Amniotic epithelial cell (primary cell): ENCODE measurements around the gene HIPK4.
"Not testable (repeated sequence)": the region's sequence is repeated elsewhere in the genome, so short reads cannot be mapped to it uniquely, and the experiment has no call there.

ENCODE experiments used
- DNase-seq: peaks from one replicate; pipeline ENCODE4 v3.0.0-alpha.2; 2010; ENCODE audit warnings: low read depth

The HIPK4 gene

DNA sequence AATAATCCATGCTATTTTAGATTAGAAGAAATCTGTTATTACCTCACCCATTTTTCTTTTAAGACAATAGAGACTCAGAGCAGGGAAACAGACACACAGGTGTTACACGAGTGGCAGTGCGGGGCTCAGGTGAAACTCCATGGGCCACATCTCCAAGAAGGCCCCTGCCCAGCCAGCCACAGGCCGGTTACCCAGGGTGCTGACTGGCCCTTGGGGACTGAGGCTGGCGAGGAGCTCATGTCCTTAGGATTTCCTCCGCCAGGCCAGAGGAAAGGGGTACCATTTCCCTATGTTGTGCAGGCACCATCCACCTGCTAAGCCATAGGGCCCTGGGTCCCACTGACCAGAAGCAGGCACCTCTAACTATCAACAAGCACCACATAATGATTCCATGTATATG is 52.4 kb downstream of the HIPK4 start:
- DNase-seq = no peak

DNA sequence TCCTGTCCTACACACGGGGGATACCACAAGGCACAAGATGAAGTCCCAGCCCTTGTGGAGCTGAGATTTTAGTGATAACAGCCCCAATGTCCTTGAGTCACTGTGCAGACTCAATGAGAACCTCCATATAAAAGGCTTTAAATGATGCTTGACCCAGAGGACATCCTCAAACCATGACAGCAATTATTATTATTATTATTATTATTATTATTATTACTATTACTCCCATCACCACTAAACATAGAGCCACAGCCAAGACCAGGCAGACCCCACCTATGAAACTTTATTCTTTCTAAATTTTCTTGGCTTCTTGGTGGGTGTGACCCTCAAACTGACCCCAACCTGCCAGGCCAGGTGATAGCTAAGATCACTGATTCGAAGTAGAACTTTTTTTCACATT is 52.9 kb downstream of the HIPK4 start:
- no peak for DNase-seq

DNA sequence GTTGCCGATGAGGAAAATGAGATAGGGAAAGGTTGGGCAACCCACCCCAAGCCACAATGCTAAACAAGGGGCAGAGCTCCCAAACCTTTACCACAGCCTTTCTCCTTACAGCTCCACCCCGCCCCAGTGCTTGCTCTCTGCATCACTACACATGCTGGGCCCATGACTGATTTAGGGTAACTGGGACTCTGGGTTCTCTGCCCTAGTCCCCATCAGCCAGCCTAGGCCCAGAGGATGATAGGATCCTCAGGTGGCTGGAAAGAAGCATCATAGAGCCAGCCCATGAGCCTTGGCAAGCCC is 53.4 kb downstream of the HIPK4 start:
- no peak for DNase-seq

DNA sequence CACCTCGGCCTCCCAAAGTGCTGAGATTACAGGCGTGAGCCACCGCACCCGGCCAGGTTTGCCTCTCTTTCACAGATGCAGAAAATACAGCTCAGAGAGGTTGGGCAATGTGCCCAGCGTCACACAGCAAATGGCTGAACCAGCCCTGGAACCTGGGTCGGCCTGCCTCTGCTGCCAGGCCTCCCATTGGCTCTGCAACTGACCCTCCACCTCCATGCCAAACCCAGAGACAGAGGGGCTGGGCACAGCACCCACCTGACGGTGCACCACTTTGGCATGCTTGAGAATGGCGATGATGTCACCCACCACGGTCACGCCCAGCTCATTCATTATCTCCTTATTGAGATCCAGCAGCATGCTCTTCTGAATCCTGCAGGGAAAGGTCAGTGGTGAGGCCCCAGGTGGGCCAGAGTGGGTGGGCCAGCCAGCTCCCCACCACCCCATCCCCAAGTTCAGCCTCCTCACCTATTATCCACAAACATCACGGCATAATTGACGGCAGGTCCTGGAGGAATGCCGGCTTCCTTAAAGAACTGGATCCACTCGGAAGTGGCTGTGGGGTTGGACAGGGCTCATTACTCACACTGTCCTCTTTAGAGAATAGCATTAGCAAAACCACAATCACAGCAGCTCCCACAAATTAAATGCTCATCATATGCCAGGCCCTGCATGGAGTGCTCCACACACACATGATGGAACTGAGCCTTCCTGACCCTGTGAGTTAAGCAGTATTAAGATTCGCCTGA is 54.0 kb downstream of the HIPK4 start:
- peak; percentile 89 for DNase-seq

DNA sequence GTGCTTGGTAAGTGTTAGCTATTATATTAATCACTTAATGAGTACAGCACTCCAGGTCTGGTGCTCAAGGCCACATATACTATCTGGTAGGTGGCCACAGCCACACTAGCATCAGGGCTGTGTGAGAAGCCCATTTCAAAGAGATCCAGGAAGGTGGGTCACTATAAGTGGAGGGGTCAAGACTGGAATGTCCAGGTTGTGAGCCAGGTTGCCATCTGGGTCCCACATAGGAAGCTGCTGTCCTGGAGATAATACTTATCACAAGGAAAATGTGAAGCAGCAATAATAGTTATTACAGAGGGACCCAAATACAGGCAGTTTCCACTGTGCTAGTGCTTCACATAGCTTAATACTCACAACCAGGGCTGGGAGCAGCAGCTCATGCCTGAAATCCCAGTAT is 54.9 kb downstream of the HIPK4 start:
- no peak for DNase-seq

DNA sequence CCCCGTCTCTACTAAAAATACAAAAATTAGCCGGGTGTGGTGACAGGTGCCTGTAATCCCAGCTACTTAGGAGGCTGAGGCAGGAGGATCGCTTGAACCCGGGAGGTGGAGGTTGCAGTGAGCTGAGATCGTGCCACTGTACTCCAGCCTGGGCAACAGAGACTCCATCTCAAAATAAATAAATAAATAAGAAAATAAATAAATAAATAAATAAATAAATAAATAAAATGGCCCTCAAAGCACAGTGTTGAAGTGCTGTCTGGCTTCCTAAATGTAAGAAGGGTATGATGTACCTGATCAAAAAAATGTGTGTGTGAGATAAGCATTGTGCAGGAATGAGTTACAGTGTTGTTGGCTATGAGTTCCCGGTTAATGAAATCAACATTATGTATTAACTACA is 56.9 kb downstream of the HIPK4 start:
- DNase-seq = not testable (repeated sequence)

DNA sequence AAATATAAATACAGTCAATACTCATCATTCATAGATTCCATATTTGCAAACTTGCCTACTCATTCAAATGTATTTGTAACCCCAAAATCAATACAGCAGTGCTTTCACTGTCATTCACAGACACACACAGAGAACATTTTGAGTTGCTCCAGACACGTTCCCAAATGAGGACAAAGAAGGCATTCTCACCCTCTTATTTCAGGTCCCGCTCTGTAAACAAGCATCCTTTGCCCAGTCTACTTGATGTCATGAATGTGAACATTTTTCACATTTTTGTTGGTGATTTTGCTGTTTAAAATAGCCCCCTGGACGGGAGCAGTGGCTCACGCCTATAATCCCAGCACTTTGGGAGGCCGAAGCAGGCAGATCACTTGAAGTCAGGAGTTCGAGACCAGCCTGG is 57.3 kb downstream of the HIPK4 start:
- no peak for DNase-seq

DNA sequence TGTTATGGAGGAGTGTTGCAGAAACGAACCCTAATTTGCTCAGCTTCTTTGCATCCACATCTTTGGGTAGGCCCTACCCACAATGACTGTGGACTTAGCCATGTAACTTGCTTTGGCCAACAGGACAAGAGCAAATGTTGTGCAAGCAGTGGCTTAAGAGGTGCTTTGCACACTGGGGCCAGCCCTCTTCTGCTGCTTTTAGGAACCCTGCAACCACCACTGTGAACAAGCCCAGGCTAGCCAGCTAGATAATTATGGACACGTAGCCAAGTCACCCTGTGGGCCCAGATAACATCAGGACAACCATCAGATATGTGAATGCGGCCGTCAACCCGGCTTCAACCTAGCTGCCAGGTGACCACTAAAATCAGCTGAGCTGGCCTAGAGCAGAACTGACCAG is 58.9 kb downstream of the HIPK4 start:
- DNase-seq = peak; percentile 12
